Dermis blood vessel endothelial cell (primary cell): Measurements from ENCODE around the gene OSGEP. TPM values are rescaled to one million over a fixed set of nuclear protein-coding genes. Genes with fewer than 3 reads are reported as not detected.

Experiments used
- DNase-seq: peaks from one replicate; pipeline ENCODE4 v3.0.0; 2010
- total RNA-seq: library from RNA; depleted of rRNA; stranded (reverse); fragments of >200 nt; gene quantifications from 2 replicates; pipeline ENCODE4 v1.2.3, GENCODE V29; 2014

OSGEP gene
- total RNA-seq, 1 donor from 2014 or later: 86.3 TPM

GRCh38 chr14:20429801-20430669 lies 24.6 kb downstream of the OSGEP start:
- DNase-seq: peak; percentile 11

DNA sequence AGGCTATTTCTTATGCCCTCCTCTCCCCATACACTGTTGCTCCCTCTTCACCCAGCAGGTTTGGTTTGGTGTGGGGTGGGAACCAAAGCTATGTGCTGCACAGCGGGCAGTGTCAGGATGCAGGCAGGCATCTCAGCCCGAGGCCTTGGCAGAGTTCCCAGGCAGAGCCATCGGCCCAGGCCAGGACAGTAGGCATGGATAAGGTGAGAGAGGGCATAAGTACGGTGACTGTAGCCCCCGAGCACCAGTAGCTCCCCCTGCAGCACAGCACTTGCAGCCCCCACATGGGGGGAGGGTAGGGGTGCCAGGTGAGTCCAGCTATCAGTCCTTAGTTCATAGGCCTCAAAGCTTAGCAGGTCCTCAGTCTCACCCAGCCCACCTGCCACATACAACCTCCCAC lies 25.8 kb downstream of the OSGEP start:
- DNase-seq: no peak

DNA sequence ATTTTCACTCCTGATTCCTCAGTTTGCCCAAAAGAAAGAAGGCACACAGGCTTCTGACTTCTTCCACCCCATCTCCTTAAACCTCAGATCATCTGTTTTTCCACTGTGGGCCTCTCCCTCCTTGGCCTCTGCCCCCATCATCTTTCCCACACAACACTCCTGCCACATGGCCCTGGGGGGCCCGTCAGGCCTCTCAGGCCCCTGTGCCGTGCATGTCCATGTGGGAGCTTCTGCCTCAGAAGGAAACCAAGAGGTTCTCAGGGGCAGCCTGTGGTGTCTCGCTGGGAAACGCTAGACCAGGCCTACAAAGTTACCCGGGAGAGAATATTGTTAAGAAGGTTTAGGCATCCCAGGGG lies 26.6 kb downstream of the OSGEP start:
- no peak for DNase-seq

DNA sequence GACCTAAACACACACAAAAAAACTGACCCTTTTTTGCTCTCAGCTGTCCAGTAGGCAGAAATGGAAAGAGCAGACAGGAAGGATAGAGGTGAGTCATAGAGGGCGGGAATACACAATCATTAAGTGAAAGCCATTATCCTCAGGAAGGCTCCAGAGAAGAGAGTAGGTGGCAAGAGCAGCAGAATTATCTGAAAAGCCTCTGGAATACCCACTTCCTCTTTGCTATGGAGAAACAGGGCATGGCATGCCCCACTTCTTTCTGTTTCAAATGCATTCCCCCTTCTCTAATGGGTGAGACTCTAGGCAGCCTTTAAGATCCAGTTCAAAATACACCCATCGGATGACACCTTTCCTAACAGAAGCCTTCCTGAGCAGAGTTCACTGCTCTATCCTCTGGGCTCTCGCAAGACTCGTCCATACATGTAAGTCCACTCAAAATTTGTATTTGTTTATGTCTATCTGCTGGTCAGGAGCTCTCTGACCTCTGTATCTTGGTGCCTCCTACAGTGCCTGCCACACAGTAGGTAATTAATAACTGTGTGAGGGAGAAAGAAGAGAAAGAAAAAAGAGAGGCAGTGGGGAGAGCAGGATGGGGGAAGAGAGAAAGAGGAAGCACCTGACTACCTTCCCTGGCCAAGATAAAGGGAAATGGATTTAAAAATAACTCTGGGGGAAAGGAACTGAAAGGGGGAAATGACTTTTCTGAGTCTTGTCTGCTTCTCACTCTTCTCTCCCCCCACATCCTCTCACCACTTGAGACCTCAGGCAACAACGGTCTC lies 27.2 kb downstream of the OSGEP start:
- DNase-seq: peak; percentile 67

DNA sequence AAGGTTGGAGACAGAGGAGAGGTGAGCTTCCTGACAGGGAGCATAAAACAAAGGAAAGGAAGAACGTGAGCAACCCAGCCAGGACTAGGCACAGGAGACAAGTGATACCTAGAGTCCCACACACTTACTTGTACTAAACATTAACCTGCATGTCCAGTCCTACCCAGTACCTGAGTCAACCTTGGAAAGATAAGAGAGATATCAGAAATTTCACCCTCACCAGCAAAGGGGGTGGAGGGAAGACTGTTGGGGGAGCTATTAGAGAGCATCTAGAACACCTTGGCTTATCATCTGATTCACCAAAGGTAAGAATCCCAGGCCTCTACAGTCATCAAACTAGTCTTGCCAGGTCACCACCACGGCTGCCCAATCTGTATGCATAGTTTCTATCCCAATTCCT lies 29.8 kb downstream of the OSGEP start:
- no peak for DNase-seq

DNA sequence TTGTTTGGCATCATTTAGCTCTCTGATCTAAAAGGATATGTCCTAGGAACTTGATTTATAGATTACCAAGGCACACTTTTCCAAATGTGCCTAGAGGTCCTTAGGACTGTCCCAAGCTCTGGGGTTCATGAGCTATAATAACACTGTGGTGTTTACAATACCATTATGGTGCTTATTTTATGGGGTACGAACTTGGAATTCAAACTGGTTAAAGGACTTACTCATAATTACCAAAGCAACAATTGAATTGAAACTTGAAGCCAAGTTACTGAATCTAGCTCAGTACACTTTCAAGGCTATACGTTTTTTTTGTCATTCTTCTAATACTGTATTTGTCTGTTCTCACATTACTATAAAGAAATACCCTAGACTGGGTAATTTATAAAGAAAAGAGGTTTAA lies 31.7 kb downstream of the OSGEP start:
- no peak for DNase-seq

DNA sequence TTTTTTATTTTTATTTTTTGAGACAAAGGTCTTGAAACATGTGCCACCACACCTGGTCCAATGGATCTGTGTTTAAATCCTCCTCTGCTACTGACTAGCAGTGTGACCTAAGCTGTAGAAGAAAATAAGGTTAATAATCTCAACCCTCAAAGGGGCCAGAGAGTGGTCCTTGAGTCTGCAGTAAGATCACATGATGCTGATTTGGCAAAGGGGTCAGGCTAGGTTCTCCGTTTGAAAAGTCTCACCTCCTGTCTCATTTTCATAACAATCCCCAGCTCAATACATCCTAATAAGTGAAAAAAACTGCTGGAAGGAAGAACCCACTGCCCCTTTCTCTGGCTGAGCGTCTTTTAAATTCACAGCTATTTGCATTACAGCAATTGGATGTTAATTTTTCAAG lies 33.3 kb downstream of the OSGEP start:
- DNase-seq: no peak

DNA sequence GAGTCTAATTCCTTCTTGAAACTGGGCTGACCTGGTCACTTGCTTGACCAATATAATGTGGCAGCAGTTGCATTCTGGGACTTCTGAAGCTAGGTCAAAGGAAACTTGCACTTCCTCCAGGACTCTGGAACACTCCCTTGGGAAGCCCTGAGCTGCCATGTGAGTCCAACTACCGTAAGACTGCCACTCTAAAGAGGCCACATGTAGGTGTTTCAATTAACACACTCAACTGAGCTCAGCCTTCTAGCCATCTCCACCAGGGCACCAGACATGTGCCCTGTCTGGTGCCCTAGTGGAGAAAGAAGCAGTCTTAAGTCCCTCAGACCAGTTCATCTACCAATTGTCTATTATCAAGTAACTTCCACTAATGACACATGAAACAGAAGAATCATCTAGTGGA lies 35.2 kb downstream of the OSGEP start:
- no peak for DNase-seq

DNA sequence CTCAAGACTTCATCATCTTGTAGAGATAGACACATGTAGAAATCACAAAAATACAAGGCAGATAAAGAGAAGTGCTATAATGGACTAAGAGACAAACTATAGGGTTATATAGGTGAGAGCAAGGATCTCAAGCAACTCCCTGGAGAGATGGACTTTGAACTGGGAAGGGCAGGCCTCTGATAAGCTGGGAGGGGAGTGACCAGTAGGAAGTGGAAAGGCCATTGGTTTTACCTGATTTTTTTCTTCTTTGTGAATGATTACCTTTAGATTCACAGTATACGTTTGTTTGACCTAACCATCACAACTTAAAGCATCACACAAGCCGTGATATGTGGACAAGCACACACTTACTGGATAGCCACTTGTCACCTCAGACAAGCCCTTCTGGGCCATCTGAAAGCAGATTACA lies 36.1 kb downstream of the OSGEP start:
- no peak for DNase-seq

DNA sequence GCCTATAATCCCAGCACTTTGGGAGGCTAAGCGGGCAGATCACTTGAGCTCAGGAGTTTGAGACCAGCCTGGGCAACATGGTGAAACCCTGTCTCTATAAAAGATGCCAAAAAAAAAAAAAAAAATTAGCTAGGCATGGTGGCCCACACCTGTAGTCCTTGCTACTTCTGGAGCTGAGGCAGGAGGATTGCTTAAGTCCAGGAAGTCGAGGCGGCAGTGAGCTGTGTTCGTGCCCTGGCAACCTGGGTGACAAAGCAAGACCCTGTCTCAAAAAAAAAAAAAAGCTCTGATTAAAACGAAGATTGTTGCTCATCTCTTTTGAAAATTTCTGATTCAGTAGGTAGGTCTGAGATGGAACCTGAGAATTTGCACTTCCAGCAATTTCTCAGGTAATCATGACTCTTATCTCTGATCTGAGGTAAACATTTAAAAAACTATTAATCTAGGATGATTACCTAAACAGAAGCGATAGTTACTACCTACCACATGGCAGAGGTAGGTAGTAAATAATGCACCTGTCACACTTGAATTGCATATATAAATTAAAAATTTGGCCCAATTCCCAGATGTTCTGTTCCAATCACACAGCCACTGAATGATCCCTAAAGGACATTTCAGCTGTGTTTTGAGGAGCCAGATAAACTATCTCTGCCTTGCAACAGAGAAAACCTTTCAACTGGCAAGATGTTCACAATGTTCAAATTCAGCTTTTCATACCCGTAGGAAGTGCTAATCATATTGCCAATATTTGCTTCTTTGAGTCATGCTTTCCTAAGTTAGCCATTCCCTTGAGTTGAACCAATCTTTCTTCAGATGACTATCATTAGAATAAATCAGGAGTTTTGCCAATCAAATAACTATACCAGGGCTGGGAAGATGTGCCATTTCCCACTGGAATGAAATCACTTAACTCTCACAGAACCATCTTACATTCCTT lies 37.1 kb downstream of the OSGEP start:
- no peak for DNase-seq

GRCh38 chr14:20416223-20416622 lies 38.4 kb downstream of the OSGEP start:
- DNase-seq: no peak

GRCh38 chr14:20415782-20416206 lies 38.8 kb downstream of the OSGEP start:
- peak; percentile 76 for DNase-seq

DNA sequence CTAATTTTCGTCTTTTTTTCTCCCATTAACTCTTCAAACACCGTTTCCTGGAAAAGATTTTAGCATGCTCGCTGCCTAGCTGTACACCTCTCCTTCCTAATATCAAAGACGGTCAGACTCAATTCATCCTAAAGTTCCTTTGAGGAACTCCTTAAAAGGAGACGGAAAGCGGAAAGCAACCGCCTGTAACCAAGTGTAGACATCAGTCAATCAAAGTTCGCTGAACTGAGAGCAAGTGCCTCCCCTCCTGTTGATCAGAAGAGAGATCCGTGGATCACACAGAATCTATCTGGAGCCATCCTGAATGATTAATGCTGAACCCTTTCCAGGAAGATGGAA lies 40.9 kb downstream of the OSGEP start:
- DNase-seq: peak; percentile 55

GRCh38 chr14:20412876-20413743 lies 41.5 kb downstream of the OSGEP start, which contains the start of gene TEP1:
TSS of gene TEP1 (minus strand) at chr14:20413501. CDS start at chr14:20408439, 5,062 bp downstream.
- peak; percentile 86 for DNase-seq

DNA sequence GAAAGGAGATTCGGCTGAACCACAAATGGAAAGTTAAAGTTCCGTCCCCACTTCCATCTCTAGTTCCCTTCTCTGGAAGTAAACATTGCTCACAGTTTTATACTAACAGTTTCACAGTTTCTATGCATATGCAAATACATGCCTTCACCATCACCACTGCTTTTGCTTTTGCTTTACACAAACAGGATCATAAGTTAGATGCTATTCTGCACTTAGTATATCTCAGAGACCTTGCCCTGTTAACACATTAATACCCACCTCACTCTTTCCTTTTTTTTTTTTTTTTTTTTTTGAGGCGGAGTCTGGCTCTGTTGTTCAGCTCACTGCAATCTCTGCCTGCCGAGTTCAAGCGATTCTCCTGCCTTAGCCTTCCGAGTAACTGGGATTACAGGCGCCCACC lies 42.2 kb downstream of the OSGEP start:
- DNase-seq: peak; percentile 23

DNA sequence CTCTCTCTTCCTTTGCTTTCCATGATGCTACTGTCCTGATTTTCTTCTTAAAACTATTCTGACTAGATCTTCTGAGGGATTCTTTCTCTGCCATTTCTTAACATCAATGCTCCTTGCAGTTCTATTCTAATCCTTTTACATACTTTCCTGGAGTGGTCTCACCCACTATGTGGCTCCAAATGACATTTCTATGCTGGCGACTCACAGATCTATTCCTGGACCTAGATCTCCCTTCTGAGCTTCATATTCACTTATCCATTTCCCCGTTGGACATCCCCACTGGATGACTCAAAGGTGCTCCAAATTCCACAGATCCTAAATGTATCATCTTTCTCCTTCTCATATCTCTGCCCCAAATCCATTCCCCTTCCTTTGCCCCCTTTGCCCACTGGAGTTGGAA lies 45.4 kb downstream of the OSGEP start:
- DNase-seq: no peak

GRCh38 chr14:20403521-20403920 lies 51.1 kb downstream of the OSGEP start:
- no peak for DNase-seq

DNA sequence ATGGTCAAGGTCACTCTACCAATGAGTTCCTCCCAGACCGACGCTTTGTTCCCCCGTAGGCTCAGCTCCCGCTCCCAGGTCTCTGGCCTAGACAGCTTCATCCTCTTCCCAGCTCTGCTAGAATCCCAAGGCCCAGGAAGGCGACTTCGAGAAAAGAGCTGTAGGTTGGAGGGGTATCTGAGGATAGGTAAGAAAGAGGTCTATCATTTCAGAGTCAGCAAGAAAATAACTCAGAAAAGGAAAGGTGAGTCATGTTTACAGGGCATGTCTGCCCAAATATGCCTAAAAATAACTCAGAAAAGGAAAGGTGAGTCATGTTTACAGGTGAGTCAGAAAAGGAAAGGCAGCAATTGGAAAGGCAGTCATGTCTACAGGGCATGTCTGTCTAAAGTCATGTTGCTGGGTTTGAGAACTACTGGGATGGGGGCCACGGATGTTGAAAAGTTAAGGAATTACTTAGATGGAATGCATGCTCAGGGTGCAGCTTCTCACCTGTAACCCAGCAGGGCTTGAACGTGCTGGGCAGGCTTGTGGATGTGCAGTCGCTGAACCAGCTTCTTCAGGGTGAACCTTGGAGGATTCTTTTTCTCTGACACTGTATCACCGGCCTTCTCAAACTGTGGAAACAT lies 53.5 kb downstream of the OSGEP start:
- peak; percentile 62 for DNase-seq

GRCh38 chr14:20400589-20400964 lies 54.0 kb downstream of the OSGEP start:
- no peak for DNase-seq

- no peak for DNase-seq
Measured at GRCh38 chr14:20397511-20397910, 57.1 kb downstream of the OSGEP start.
